GM23338 (cell line): ENCODE results near the gene MEX3B. TPM values are rescaled to one million over a fixed set of nuclear protein-coding genes. Genes with fewer than 3 reads are reported as not detected.
A peak's percentile ranks its signal among the peaks of the same experiment; 100 is the strongest.

Source experiments
- ATAC-seq: fragments of 200-7000 bp; cut with Tn5 transposase; 3 replicates; pipeline ENCODE4 v1.9.1; 2020
- DNase-seq: peaks from one replicate; pipeline ENCODE4 v3.0.0-alpha.2; 2015; ENCODE audit warnings: low spot score
- H2AFZ ChIP-seq: fragments of 200-600 bp; sonication (generic); 2 replicates; pipeline ENCODE4 v1.8.0; 2016; ENCODE audit warnings: antibody characterized with exemption, mild to moderate bottlenecking, moderate library complexity
- H3F3A ChIP-seq: fragments of 200-600 bp; sonication (generic); replicated peaks from 2 replicates; pipeline ENCODE4 v1.8.0; 2017; ENCODE audit warnings: antibody characterized with exemption, mixed run types, low read depth
- H3K27ac ChIP-seq: fragments of 200-600 bp; sonication (generic); 2 replicates; pipeline ENCODE4 v1.6.1; 2016; ENCODE audit warnings: low read depth
- H3K27me3 ChIP-seq: fragments of 200-600 bp; sonication (generic); 2 replicates; pipeline ENCODE4 v1.8.0; 2016; ENCODE audit warnings: mild to moderate bottlenecking, mixed run types, moderate library complexity; ENCODE audit not compliant: insufficient read depth
- H3K36me3 ChIP-seq: fragments of 200-600 bp; sonication (generic); 2 replicates; pipeline ENCODE4 v1.8.0; 2016; ENCODE audit warnings: mild to moderate bottlenecking; ENCODE audit not compliant: insufficient read depth
- H3K4me1 ChIP-seq: fragments of 200-600 bp; sonication (generic); 2 replicates; pipeline ENCODE4 v1.8.0; 2016; ENCODE audit warnings: mild to moderate bottlenecking, moderate library complexity; ENCODE audit not compliant: insufficient read depth
- H3K4me2 ChIP-seq: fragments of 200-600 bp; sonication (generic); 2 replicates; pipeline ENCODE4 v1.7.1; 2017; ENCODE audit warnings: mixed run types
- H3K4me3 ChIP-seq: fragments of 200-600 bp; sonication (generic); 2 replicates; pipeline ENCODE4 v1.6.1; 2016; ENCODE audit warnings: mixed run types
- H3K79me2 ChIP-seq: fragments of 200-600 bp; sonication (generic); replicated peaks from 2 replicates; pipeline ENCODE4 v1.8.0; 2017; ENCODE audit warnings: mild to moderate bottlenecking; ENCODE audit not compliant: insufficient read depth
- H3K9me2 ChIP-seq: fragments of 200-600 bp; sonication (generic); 2 replicates; pipeline ENCODE4 v1.8.0; 2017; ENCODE audit not compliant: insufficient read depth
- H4K20me1 ChIP-seq: fragments of 200-600 bp; sonication (generic); replicated peaks from 2 replicates; pipeline ENCODE4 v1.8.0; 2017; ENCODE audit warnings: mild to moderate bottlenecking; ENCODE audit not compliant: insufficient read depth
- H3K27ac Mint-ChIP-seq: 2 replicates; pipeline ENCODE4 v1.8.0; 2020; ENCODE audit warnings: inconsistent platforms, mild to moderate bottlenecking, moderate library complexity, mixed read lengths
- H3K27me3 Mint-ChIP-seq: 3 replicates; pipeline ENCODE4 v1.8.0; 2022; ENCODE audit warnings: low read depth, mild to moderate bottlenecking, moderate library complexity, mixed read lengths, inconsistent platforms; ENCODE audit not compliant: insufficient read depth, poor library complexity
- H3K36me3 Mint-ChIP-seq: 3 replicates; pipeline ENCODE4 v1.8.0; 2021; ENCODE audit warnings: low read depth, mild to moderate bottlenecking, inconsistent platforms, moderate library complexity, mixed read lengths
- H3K4me1 Mint-ChIP-seq: 3 replicates; pipeline ENCODE4 v1.8.0; 2020; ENCODE audit warnings: mild to moderate bottlenecking, inconsistent platforms, mixed read lengths
- H3K4me3 Mint-ChIP-seq: 3 replicates; pipeline ENCODE4 v1.8.0; 2021; ENCODE audit warnings: moderate library complexity, mild to moderate bottlenecking, inconsistent platforms, mixed read lengths
- H3K9me3 Mint-ChIP-seq: 3 replicates; pipeline ENCODE4 v1.8.0; 2020; ENCODE audit warnings: moderate library complexity, mild to moderate bottlenecking, inconsistent platforms, mixed read lengths
- CREB1 ChIP-seq: fragments of 250-450 bp; sonication (Bioruptor Pico); IDR thresholded peaks from 2 replicates; pipeline ENCODE4 v1.5.0; 2020; ENCODE audit warnings: low read depth, mild to moderate bottlenecking, moderate library complexity
- EZH2 ChIP-seq: fragments of 200-600 bp; sonication (generic); IDR thresholded peaks from one replicate; pipeline ENCODE4 v1.8.0; 2017; ENCODE audit warnings: antibody characterized with exemption, mild to moderate bottlenecking, low read depth; ENCODE audit not compliant: unreplicated experiment
- EZH2phosphoT487 ChIP-seq: fragments of 200-600 bp; sonication (generic); IDR thresholded peaks from one replicate; pipeline ENCODE4 v1.8.1; 2018; ENCODE audit warnings: antibody characterized with exemption; ENCODE audit not compliant: unreplicated experiment
- JUNB ChIP-seq: IDR thresholded peaks from one replicate; pipeline ENCODE4 v1.6.1; 2016; ENCODE audit warnings: antibody characterized with exemption; ENCODE audit not compliant: unreplicated experiment
- NANOG ChIP-seq: IDR thresholded peaks from 2 replicates; pipeline ENCODE4 v1.6.1; 2016; ENCODE audit warnings: antibody characterized with exemption, borderline replicate concordance
- STAT1 ChIP-seq: IDR thresholded peaks from one replicate; pipeline ENCODE4 v1.6.1; 2016; ENCODE audit warnings: antibody characterized with exemption; ENCODE audit not compliant: unreplicated experiment
- ZNF114 ChIP-seq: fragments of 250-450 bp; sonication (Bioruptor Pico); IDR thresholded peaks from 2 replicates; pipeline ENCODE4 v1.5.0; 2020; ENCODE audit warnings: mild to moderate bottlenecking, moderate library complexity
- ZNF331 ChIP-seq: fragments of 250-450 bp; sonication (Bioruptor Pico); IDR thresholded peaks from 2 replicates; pipeline ENCODE4 v1.5.0; 2020; ENCODE audit warnings: low read depth, mild to moderate bottlenecking, moderate library complexity
- polyA plus RNA-seq: library from polyadenylated mRNA; unstranded; fragments of >200 nt; fragmentation: Nextera tagmentation; extraction: Ambion mirVana; gene quantifications from 2 replicates; pipeline ENCODE4 v1.2.1, GENCODE V29; 2016
- total RNA-seq: library from RNA; depleted of rRNA; stranded (reverse); fragments of >200 nt; shearing (Covaris generic); gene quantifications from 2 replicates; pipeline ENCODE4 v1.2.3, GENCODE V29; 2014
- TF ChIP-seq, protein P1 (sequence below), 2 experiments: fragments of 200-600 bp in 1 of 2; sonication (generic) in 1 of 2; conservative IDR thresholded peaks; 2 replicates each; pipeline versions ENCODE4 v1.5.1 to v1.6.1; 2016 to 2017; ENCODE audit warnings: antibody characterized with exemption in 2 of 2, low read depth in 2 of 2, mild to moderate bottlenecking in 2 of 2, moderate library complexity in 1 of 2
- TF ChIP-seq, protein P2 (sequence below): IDR thresholded peaks from one replicate; pipeline ENCODE4 v1.6.1; 2018; ENCODE audit warnings: antibody characterized with exemption; ENCODE audit not compliant: unreplicated experiment
- TF ChIP-seq, protein P3 (sequence below): IDR thresholded peaks from 2 replicates; pipeline ENCODE4 v1.6.1; 2016; ENCODE audit warnings: antibody characterized with exemption

The MEX3B gene
- total and polyA plus RNA-seq, 2 experiments from 2014 or later: 5.3 to 15.7 TPM

DNA sequence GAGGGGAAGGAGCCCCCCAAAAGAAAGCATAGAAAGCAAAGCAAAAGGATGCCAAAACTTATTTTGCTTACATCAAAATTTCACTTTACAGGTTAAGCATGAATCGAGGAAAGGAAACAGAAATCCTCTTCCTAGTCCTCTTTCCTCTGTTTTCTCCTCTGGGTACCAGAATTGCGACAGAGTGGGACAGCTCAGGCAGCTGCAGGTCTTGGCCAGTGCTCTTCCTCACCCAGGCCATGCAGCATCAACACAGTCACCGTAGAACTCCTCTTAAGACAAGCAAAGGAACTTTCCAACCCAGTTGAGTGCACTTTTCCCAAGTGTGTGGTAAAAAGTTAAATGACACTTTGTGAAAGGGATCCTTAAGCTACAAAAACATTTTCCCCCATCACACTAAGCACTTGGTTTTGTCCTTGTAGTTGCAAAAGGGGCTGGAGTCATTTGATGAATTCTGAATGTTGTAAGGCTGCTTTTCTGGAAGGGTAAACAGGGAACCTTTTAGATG is 45.9 kb upstream of the MEX3B start:
- Histone ChIP-seq H3F3A (no peaks in the 10 kb centered on the region), H3K79me2 (no peaks in the 10 kb centered on the region), H3K27me3 (no peaks in the 10 kb centered on the region), H3K9me2 (peaks cover 6% of the 10 kb centered on the region; the same call in 1 of the 2 replicates), H3K4me1 (peaks cover 13% of the 10 kb centered on the region), H3K4me3 (no peak overlapping the region), H3K27ac (no peak overlapping the region), H4K20me1 (no peaks in the 10 kb centered on the region), H2AFZ (no peak overlapping the region; the same call in 1 of the 2 replicates), H3K36me3 (no peaks in the 10 kb centered on the region), H3K4me2 (peak overlapping the region; percentile 41; the same call in 1 of the 2 replicates)
- no peaks in the 10 kb centered on the region for H3K9me3 Mint-ChIP-seq
- H3K4me1 Mint-ChIP-seq: peaks cover 26% of the 10 kb centered on the region
- ATAC-seq (no peak), DNase-seq (no peak)
- H3K36me3 Mint-ChIP-seq: no peaks in the 10 kb centered on the region
- no peak overlapping the region for H3K27ac Mint-ChIP-seq
- H3K27me3 Mint-ChIP-seq: peaks cover 5% of the 10 kb centered on the region
- no peak for TF ChIP-seq EZH2phosphoT487
- TF ChIP-seq, protein P1, sequence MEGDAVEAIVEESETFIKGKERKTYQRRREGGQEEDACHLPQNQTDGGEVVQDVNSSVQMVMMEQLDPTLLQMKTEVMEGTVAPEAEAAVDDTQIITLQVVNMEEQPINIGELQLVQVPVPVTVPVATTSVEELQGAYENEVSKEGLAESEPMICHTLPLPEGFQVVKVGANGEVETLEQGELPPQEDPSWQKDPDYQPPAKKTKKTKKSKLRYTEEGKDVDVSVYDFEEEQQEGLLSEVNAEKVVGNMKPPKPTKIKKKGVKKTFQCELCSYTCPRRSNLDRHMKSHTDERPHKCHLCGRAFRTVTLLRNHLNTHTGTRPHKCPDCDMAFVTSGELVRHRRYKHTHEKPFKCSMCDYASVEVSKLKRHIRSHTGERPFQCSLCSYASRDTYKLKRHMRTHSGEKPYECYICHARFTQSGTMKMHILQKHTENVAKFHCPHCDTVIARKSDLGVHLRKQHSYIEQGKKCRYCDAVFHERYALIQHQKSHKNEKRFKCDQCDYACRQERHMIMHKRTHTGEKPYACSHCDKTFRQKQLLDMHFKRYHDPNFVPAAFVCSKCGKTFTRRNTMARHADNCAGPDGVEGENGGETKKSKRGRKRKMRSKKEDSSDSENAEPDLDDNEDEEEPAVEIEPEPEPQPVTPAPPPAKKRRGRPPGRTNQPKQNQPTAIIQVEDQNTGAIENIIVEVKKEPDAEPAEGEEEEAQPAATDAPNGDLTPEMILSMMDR (conservative IDR thresholded peaks at IDR 0.05; ENCODE audit: low read depth in 2 of 2): no peak
- TF ChIP-seq, protein P2, sequence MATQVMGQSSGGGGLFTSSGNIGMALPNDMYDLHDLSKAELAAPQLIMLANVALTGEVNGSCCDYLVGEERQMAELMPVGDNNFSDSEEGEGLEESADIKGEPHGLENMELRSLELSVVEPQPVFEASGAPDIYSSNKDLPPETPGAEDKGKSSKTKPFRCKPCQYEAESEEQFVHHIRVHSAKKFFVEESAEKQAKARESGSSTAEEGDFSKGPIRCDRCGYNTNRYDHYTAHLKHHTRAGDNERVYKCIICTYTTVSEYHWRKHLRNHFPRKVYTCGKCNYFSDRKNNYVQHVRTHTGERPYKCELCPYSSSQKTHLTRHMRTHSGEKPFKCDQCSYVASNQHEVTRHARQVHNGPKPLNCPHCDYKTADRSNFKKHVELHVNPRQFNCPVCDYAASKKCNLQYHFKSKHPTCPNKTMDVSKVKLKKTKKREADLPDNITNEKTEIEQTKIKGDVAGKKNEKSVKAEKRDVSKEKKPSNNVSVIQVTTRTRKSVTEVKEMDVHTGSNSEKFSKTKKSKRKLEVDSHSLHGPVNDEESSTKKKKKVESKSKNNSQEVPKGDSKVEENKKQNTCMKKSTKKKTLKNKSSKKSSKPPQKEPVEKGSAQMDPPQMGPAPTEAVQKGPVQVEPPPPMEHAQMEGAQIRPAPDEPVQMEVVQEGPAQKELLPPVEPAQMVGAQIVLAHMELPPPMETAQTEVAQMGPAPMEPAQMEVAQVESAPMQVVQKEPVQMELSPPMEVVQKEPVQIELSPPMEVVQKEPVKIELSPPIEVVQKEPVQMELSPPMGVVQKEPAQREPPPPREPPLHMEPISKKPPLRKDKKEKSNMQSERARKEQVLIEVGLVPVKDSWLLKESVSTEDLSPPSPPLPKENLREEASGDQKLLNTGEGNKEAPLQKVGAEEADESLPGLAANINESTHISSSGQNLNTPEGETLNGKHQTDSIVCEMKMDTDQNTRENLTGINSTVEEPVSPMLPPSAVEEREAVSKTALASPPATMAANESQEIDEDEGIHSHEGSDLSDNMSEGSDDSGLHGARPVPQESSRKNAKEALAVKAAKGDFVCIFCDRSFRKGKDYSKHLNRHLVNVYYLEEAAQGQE: no peak
- no peak for TF ChIP-seq CREB1 (CRISPR knock-in tag)
- no peak for TF ChIP-seq STAT1
- no peak for TF ChIP-seq ZNF114
- TF ChIP-seq, protein P3, sequence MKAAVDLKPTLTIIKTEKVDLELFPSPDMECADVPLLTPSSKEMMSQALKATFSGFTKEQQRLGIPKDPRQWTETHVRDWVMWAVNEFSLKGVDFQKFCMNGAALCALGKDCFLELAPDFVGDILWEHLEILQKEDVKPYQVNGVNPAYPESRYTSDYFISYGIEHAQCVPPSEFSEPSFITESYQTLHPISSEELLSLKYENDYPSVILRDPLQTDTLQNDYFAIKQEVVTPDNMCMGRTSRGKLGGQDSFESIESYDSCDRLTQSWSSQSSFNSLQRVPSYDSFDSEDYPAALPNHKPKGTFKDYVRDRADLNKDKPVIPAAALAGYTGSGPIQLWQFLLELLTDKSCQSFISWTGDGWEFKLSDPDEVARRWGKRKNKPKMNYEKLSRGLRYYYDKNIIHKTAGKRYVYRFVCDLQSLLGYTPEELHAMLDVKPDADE: no peak
- TF ChIP-seq EZH2: no peak
- no peak for TF ChIP-seq NANOG
- no peak for TF ChIP-seq ZNF331
- no peak for TF ChIP-seq JUNB
- H3K4me3 Mint-ChIP-seq: no peak overlapping the region
